Measurements from ENCODE around the gene CYYR1.

DNA sequence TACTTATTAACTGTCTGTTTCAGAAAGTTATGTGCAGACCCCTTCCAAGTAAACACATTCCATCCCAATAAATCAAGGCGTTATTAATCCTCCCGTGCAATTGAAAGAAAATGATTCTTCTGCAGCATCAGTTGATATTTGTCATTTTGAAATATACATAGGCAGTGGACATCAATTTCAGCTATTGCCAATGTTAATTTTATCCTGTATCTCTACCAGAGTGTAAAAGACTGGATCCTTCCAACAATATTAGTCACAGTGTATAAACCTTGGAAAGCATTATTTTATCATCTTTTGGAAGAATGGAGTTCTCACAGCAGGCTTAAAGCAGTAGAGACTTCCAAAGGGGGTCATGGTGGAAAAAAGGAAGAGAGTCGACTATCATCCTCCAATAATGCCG, 150.4 kb downstream of the CYYR1 start:
- TF ChIP-seq, protein P1, sequence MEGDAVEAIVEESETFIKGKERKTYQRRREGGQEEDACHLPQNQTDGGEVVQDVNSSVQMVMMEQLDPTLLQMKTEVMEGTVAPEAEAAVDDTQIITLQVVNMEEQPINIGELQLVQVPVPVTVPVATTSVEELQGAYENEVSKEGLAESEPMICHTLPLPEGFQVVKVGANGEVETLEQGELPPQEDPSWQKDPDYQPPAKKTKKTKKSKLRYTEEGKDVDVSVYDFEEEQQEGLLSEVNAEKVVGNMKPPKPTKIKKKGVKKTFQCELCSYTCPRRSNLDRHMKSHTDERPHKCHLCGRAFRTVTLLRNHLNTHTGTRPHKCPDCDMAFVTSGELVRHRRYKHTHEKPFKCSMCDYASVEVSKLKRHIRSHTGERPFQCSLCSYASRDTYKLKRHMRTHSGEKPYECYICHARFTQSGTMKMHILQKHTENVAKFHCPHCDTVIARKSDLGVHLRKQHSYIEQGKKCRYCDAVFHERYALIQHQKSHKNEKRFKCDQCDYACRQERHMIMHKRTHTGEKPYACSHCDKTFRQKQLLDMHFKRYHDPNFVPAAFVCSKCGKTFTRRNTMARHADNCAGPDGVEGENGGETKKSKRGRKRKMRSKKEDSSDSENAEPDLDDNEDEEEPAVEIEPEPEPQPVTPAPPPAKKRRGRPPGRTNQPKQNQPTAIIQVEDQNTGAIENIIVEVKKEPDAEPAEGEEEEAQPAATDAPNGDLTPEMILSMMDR (conservative IDR thresholded peaks at IDR 0.05; ENCODE audit: low read length), result no peak
- TF ChIP-seq EZH2phosphoT487 (IDR thresholded peaks at IDR 0.05; ENCODE audit: borderline replicate concordance, low read depth, low read length), result no peak
